Stomach (tissue), 9 donors: Measurements from ENCODE around the gene ENTPD8. TPM values are rescaled to one million over a fixed set of nuclear protein-coding genes. Genes with fewer than 3 reads are reported as not detected.

Experiments
- DNase-seq, 2 donors: peaks; one replicate each; pipeline versions ENCODE4 v3.0.0 to v3.0.0-alpha.2; 2013 to 2019
- H3K27ac ChIP-seq, 5 donors: fragments of 200-600 bp in 4 of 5; sonication (generic) in 4 of 5; one replicate each; pipeline ENCODE4 v1.5.1; 2013 to 2019; ENCODE audit warnings: mild to moderate bottlenecking in 1 of 5, moderate library complexity in 1 of 5
- H3K27me3 ChIP-seq, 3 donors: fragments of 200-600 bp; sonication (generic); one replicate each; pipeline ENCODE4 v1.5.1; 2017 to 2019; ENCODE audit warnings: mixed run types in 1 of 3
- H3K36me3 ChIP-seq, 4 donors: fragments of 200-600 bp; sonication (generic); 1 replicate in 3 of 4; 2 replicates in 1 of 4; pipeline ENCODE4 v1.5.1; 2016 to 2019
- H3K4me1 ChIP-seq, 4 donors: fragments of 200-600 bp; sonication (generic); one replicate each; pipeline ENCODE4 v1.5.1; 2016 to 2019
- H3K4me3 ChIP-seq, 4 donors: fragments of 200-600 bp; sonication (generic) in 3 of 4; one replicate each; pipeline ENCODE4 v1.5.1; 2016 to 2019; ENCODE audit warnings: mild to moderate bottlenecking in 1 of 4
- H3K9me3 ChIP-seq, 4 donors: fragments of 200-600 bp; sonication (generic); one replicate each; pipeline ENCODE4 v1.5.1; 2016 to 2019
- EP300 ChIP-seq: sonication (generic); formaldehyde crosslinking; IDR thresholded peaks from one replicate; pipeline ENCODE4 v1.6.1; 2017; ENCODE audit warnings: antibody characterized with exemption
- POLR2A ChIP-seq, 4 donors: fragments of 450-650 bp; IDR thresholded peaks; one replicate each; pipeline ENCODE4 v1.6.1; 2016; ENCODE audit warnings: antibody characterized with exemption in 4 of 4, control low read depth in 2 of 4, mild to moderate bottlenecking in 1 of 4, moderate library complexity in 1 of 4
- POLR2AphosphoS5 ChIP-seq, 3 donors: sonication (generic); formaldehyde crosslinking; IDR thresholded peaks; one replicate each; pipeline ENCODE4 v1.6.1; 2016; ENCODE audit warnings: antibody characterized with exemption in 3 of 3
- WGBS, 5 donors: extraction: QIAGEN DNeasy Blood & Tissue Kit in 3 of 5; methylation state at CpG; one replicate each; pipeline versions ENCODE4 v1.1.5 to v1.1.7; 2013 to 2018; 5-methylcytosine and 5-hydroxymethylcytosine counted together
- intact Hi-C: fragments of 100-400 bp; cut with DNase I; formaldehyde crosslinking; loops from one replicate; pipeline ENCODE4 v1.15.1; 2023; ENCODE audit warnings: low total_unique reads
- polyA plus RNA-seq, 3 donors: library from polyadenylated mRNA; stranded (reverse); fragments of 200-250 nt; gene quantifications; one replicate each; pipeline ENCODE4 v1.2.3, GENCODE V29; 2013
- total RNA-seq, 5 donors: library from RNA; depleted of rRNA; stranded (reverse); fragments of >200 nt; gene quantifications; one replicate each; pipeline versions ENCODE4 v1.1.0 to v1.2.3, GENCODE V29; 2014 to 2016
- TF ChIP-seq, protein P1 (sequence below), 7 experiments: fragments of 450-650 bp in 4 of 7; fragments of 200-600 bp in 3 of 7; sonication (generic) in 3 of 7; IDR thresholded peaks; one replicate each; pipeline ENCODE4 v1.5.1; 2016 to 2019; ENCODE audit warnings: antibody characterized with exemption in 7 of 7, control low read depth in 2 of 7, mild to moderate bottlenecking in 1 of 7
- donor health status: healthy with polysubstance abuse.
- donor health status: Bipolar disorder and iron deficiency.
- donor health status: healthy.

ENTPD8 gene
- total and polyA plus RNA-seq, 8 donors, result 0.89 to 37.9 (median 6.8) TPM

- Histone ChIP-seq H3K4me3 (peak overlapping the region in 1 of 4 donors; percentile 3), H3K9me3 (no peaks in the 10 kb centered on the region), H3K4me1 (peaks cover 7 to 41% (median 35%) of the 10 kb centered on the region in 4 donors), H3K27ac (no peak overlapping the region), H3K27me3 (no peaks in the 10 kb centered on the region), H3K36me3 (peaks cover 0 to 3% (median 0%) of the 10 kb centered on the region in 4 donors)
- intact Hi-C loops, result no loop called here
- no peak for DNase-seq
- WGBS, 5 donors, result 44 to 77% (median 69%) methylated on average over 13 to 14 of the region's 14 CpGs
- TF ChIP-seq, protein P1, sequence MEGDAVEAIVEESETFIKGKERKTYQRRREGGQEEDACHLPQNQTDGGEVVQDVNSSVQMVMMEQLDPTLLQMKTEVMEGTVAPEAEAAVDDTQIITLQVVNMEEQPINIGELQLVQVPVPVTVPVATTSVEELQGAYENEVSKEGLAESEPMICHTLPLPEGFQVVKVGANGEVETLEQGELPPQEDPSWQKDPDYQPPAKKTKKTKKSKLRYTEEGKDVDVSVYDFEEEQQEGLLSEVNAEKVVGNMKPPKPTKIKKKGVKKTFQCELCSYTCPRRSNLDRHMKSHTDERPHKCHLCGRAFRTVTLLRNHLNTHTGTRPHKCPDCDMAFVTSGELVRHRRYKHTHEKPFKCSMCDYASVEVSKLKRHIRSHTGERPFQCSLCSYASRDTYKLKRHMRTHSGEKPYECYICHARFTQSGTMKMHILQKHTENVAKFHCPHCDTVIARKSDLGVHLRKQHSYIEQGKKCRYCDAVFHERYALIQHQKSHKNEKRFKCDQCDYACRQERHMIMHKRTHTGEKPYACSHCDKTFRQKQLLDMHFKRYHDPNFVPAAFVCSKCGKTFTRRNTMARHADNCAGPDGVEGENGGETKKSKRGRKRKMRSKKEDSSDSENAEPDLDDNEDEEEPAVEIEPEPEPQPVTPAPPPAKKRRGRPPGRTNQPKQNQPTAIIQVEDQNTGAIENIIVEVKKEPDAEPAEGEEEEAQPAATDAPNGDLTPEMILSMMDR (IDR thresholded peaks at IDR 0.05), result no peak
Observed at GRCh38 chr9:137429546-137429890, 11.6 kb downstream of the ENTPD8 start.

DNA sequence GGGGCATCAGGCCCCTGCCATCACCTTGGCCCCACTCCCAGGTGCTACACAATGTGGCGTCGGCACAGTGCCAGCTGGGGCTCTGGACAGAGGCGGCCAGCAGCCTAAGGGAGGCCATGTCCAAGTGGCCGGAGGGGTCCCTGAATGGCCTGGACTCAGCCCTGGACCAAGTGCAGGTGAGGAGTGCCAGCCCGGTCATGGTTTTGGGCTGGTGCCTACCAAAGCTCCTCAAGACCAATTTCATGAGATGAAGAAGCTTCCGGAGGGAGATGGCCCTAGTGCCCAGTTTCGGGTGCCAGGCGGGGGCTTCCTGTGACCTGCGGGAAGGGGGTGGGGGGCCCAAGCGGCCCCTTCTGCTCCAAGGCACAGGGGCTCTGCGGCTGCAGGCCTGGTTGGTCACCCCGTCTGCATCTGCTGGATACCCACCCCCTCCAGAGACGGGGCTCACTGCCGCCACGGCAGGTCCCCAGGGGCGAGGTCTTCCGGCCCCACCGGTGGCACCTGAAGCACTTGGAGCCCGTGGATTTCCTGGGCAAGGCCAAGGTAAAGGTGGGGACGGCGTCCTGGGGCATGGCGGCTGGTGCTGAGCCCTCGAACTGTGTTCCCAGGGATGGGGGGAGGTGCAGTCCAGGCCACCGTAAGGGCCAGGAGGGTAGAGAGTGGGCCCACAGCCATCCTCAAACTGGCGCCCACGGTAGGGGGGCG, 12.2 kb downstream of the ENTPD8 start:
- Histone ChIP-seq H3K4me3 (peak overlapping the region in 1 of 4 donors; percentile 3), H3K4me1 (peaks cover 12 to 43% (median 40%) of the 10 kb centered on the region in 4 donors), H3K9me3 (no peaks in the 10 kb centered on the region), H3K27ac (no peak overlapping the region), H3K27me3 (no peaks in the 10 kb centered on the region), H3K36me3 (peaks cover 0 to 3% (median 0%) of the 10 kb centered on the region in 4 donors)
- intact Hi-C loops, result no loop called here
- peak in 1 of 2 donors; percentile 63 for DNase-seq
- no peak for TF ChIP-seq EP300
- no peak for TF ChIP-seq POLR2A (IDR thresholded peaks at IDR 0.05)
- TF ChIP-seq, protein P1 (IDR thresholded peaks at IDR 0.05), result no peak
- no peak for TF ChIP-seq POLR2AphosphoS5 (IDR thresholded peaks at IDR 0.05)
- WGBS, 5 donors, result 62 to 78% (median 76%) methylated on average over 16 to 27 of the region's 27 CpGs

DNA sequence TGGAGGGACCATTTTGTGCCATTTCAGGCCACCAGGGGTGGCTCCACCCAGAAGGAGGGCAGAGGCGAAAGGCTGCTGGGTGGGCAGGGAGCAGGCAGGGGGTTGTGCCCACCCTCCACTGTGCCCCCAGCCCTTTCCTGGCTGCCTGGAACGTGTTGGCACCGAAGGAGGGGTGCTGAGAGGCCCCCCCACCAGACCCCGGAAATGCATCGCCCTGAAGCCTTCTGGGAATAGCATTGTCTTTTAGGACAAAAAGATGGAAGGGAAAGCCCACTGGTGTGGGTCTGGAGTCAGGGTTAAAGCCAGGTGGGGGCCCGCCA, 12.9 kb downstream of the ENTPD8 start:
- no peaks in the 10 kb centered on the region for H3K36me3 ChIP-seq
- no peaks in the 10 kb centered on the region for H3K27me3 ChIP-seq
- intact Hi-C loops, result no loop called here
- DNase-seq, result no peak
- no peak overlapping the region for H3K27ac ChIP-seq
- 53 to 77% (median 64%) methylated on average over 3 to 6 of the region's 6 CpGs for WGBS, 5 donors
- TF ChIP-seq, protein P1 (IDR thresholded peaks at IDR 0.05), result no peak
- TF ChIP-seq POLR2AphosphoS5 (IDR thresholded peaks at IDR 0.05) (no peak), EP300 (no peak), POLR2A (IDR thresholded peaks at IDR 0.05) (no peak)
- no peaks in the 10 kb centered on the region for H3K9me3 ChIP-seq
- H3K4me3 ChIP-seq, result no peak overlapping the region
- H3K4me1 ChIP-seq, result peaks cover 17 to 50% (median 46%) of the 10 kb centered on the region in 4 donors

GRCh38 chr9:137427454-137428310, 13.5 kb downstream of the ENTPD8 start:
- H3K4me3 ChIP-seq, result no peak overlapping the region
- H3K27ac ChIP-seq, result no peak overlapping the region
- TF ChIP-seq POLR2AphosphoS5 (IDR thresholded peaks at IDR 0.05) (no peak), POLR2A (IDR thresholded peaks at IDR 0.05) (no peak), EP300 (no peak)
- TF ChIP-seq, protein P1 (IDR thresholded peaks at IDR 0.05), result no peak
- no peaks in the 10 kb centered on the region for H3K27me3 ChIP-seq
- intact Hi-C loops, result no loop called here
- no peaks in the 10 kb centered on the region for H3K9me3 ChIP-seq
- H3K36me3 ChIP-seq, result no peaks in the 10 kb centered on the region
- H3K4me1 ChIP-seq, result peaks cover 17 to 50% (median 46%) of the 10 kb centered on the region in 4 donors
- 77 to 84% (median 83%) methylated on average over 16 to 27 of the region's 27 CpGs for WGBS, 5 donors
- no peak for DNase-seq
